ENCODE measurements around the gene COL9A2.

The COL9A2 gene

DNA sequence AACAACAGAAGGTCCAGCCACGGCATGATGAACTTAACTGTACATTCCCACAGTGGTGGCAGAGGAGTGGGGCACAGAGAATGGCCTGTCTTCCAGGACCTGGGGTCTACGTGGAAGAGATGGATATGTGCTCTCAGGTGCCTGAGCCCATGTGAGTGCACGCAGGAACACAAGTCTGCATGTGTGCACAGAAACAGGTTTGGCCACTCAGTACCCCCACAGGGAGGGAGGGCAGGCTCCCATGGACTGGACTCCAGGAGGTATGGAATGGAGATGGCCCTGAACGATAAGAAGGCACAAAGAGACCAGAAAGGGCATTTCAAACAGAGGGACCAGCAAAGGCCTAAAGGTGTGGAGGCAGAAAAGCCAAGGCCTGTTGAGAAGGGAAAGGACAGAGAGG is 10.8 kb downstream of the COL9A2 start:
- TF ChIP-seq, protein P1, sequence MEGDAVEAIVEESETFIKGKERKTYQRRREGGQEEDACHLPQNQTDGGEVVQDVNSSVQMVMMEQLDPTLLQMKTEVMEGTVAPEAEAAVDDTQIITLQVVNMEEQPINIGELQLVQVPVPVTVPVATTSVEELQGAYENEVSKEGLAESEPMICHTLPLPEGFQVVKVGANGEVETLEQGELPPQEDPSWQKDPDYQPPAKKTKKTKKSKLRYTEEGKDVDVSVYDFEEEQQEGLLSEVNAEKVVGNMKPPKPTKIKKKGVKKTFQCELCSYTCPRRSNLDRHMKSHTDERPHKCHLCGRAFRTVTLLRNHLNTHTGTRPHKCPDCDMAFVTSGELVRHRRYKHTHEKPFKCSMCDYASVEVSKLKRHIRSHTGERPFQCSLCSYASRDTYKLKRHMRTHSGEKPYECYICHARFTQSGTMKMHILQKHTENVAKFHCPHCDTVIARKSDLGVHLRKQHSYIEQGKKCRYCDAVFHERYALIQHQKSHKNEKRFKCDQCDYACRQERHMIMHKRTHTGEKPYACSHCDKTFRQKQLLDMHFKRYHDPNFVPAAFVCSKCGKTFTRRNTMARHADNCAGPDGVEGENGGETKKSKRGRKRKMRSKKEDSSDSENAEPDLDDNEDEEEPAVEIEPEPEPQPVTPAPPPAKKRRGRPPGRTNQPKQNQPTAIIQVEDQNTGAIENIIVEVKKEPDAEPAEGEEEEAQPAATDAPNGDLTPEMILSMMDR (IDR thresholded peaks at IDR 0.05; ENCODE audit: low read depth, low read length): no peak
- DNase-seq: no peak
- H3K36me3 ChIP-seq: no peaks in the 10 kb centered on the region
- H3K27me3 ChIP-seq: no peaks in the 10 kb centered on the region
- no peaks in the 10 kb centered on the region for H3K9me3 ChIP-seq
- H3K4me1 ChIP-seq: no peaks in the 10 kb centered on the region
- no peak overlapping the region for H3K4me3 ChIP-seq (ENCODE audit: low read depth, low read length)

DNA sequence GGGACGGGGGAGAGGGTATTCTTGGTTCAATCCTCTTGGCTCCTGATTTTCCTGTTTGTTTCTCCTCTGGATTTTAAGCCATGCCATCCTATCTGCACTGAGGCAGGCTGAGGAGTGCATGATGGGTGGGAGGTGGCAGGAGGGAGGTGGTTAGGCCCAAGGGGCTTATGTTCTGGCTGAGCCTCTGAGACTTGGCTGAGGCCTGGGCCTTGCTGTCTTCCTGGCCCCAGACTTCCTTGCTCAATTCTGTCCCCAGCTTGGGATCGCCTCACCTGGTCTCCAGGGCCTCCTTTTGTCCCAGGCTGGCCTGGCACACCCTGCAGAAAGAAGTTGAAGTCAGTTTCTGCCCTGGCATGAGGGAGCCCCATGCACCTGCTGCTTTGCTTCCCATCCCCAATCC is 11.2 kb downstream of the COL9A2 start:
- Histone ChIP-seq H3K36me3 (no peaks in the 10 kb centered on the region), H3K9me3 (no peaks in the 10 kb centered on the region), H3K27me3 (no peaks in the 10 kb centered on the region), H3K4me3 (ENCODE audit: low read depth, low read length) (no peak overlapping the region), H3K4me1 (no peaks in the 10 kb centered on the region)
- TF ChIP-seq, protein P1 (IDR thresholded peaks at IDR 0.05; ENCODE audit: low read depth, low read length): no peak
- no peak for DNase-seq

DNA sequence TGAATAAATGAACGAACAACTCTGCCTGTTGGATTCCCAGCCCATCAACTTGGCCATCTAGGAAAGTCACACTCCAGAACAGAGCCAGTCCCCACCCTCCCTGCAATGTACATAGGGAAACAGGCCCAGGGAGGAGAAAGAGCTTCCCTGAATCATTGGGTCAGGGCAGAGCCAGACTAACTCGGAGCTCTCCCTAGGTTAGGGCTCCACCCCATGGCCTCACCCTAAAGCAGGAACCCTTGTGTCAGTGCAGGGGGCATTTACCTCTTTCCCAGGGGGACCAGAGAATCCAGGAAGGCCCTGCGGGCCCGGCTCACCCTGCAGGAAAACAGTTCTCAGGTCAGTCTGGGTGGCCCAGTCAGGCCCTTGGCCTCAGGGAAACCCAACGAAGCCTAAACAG is 11.6 kb downstream of the COL9A2 start:
- no peak for DNase-seq
- Histone ChIP-seq H3K4me3 (ENCODE audit: low read depth, low read length) (no peak overlapping the region), H3K9me3 (no peaks in the 10 kb centered on the region), H3K27me3 (no peaks in the 10 kb centered on the region), H3K4me1 (no peaks in the 10 kb centered on the region), H3K36me3 (no peaks in the 10 kb centered on the region)
- TF ChIP-seq, protein P1 (IDR thresholded peaks at IDR 0.05; ENCODE audit: low read depth, low read length): no peak

DNA sequence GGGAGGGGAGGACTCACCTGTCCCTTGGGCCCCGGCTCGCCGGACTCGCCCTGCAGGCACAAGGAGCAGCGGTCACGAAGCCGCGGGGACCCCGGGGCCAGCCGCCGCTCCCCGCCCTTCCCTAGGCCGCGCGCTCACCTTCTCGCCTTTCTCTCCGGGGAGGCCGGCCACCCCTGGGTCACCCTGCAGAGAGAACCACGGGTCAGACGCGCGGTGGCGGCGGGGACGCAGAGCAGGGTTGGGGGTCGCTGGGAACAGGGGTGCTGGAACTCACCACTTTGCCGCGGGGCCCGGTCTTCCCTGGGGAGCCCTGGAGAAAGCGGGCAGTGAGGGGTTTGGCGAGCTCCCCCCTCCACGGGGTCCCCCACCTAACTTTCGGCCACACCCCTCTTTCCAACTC is 13.3 kb downstream of the COL9A2 start:
- TF ChIP-seq, protein P1 (IDR thresholded peaks at IDR 0.05; ENCODE audit: low read depth, low read length): no peak
- no peaks in the 10 kb centered on the region for H3K27me3 ChIP-seq
- H3K9me3 ChIP-seq: no peaks in the 10 kb centered on the region
- no peaks in the 10 kb centered on the region for H3K4me1 ChIP-seq
- no peak overlapping the region for H3K4me3 ChIP-seq (ENCODE audit: low read depth, low read length)
- DNase-seq: no peak
- H3K36me3 ChIP-seq: no peaks in the 10 kb centered on the region

DNA sequence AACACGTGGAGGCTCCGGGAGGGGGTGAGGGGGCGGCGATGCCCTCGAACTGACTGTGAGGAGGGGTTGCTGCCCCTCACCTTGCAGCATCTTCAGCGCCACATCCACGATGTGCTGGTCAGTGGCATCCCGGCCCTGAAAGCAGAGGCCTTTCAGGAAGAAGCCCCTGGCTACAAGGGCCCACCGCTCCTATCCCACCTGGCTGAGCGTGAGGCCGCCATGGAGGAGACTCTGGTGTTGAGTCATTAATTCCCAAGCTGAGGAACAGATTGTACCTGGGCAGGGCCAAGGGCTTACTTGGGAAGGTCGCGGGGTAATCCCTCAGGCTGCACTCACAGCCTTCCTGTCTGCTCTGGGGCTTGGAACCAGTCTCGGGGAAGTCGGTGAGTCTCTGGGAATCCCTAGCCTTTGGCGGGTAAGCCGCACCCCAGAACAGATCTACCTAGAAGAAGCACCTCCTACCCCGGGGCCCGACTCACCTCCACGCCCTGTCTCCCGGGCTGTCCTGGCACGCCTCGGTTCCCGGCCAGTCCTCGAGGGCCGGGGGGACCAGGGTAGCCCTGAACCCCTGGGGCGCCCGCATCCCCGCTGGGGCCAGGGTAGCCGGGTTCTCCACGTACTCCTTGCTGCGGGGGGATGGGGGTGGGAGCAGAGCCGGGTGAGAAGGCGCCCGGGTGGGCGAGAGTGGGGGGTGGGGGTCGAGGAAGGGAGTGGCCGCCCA is 13.9 kb downstream of the COL9A2 start:
- no peak for DNase-seq
- no peaks in the 10 kb centered on the region for H3K4me1 ChIP-seq
- TF ChIP-seq, protein P1 (IDR thresholded peaks at IDR 0.05; ENCODE audit: low read depth, low read length): no peak
- H3K4me3 ChIP-seq (ENCODE audit: low read depth, low read length): no peak overlapping the region
- no peaks in the 10 kb centered on the region for H3K36me3 ChIP-seq
- no peaks in the 10 kb centered on the region for H3K27me3 ChIP-seq
- H3K9me3 ChIP-seq: no peaks in the 10 kb centered on the region

DNA sequence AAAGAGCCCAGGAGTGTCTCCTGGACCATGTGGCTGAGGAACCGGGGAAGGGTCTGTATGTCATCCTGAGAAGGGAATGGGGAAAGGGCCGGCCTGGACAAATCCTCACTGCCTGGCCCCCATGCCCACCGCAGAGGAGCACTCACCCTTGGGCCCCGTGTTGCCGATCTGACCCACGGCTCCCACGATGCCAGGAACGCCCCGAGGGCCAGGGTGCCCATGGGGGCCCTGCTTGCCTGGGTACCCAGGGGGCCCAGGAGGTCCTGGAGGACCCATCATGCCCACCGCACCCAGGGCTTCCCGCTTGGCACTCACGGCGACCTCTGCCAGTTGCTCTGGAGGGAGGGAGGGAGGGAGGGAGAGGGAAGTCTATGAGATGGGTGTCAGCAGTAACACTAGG is 14.6 kb downstream of the COL9A2 start:
- no peak for DNase-seq
- no peaks in the 10 kb centered on the region for H3K27me3 ChIP-seq
- no peak overlapping the region for H3K4me3 ChIP-seq (ENCODE audit: low read depth, low read length)
- H3K9me3 ChIP-seq: no peaks in the 10 kb centered on the region
- H3K4me1 ChIP-seq: no peaks in the 10 kb centered on the region
- TF ChIP-seq, protein P1 (IDR thresholded peaks at IDR 0.05; ENCODE audit: low read depth, low read length): no peak
- no peaks in the 10 kb centered on the region for H3K36me3 ChIP-seq

Data from BE2C (cell line).